Liver (tissue), 9 donors: ENCODE results near the gene MARK2. TPM values are rescaled to one million over a fixed set of nuclear protein-coding genes. Genes with fewer than 3 reads are reported as not detected.

ENCODE experiments used
- DNase-seq: peaks from one replicate; pipeline ENCODE4 v3.0.0-alpha.2; 2017; ENCODE audit warnings: low spot score
- H3K27ac ChIP-seq, 2 donors: one replicate each; pipeline ENCODE4 v1.7.0; 2013; ENCODE audit warnings: inconsistent platforms in 2 of 2, low read length in 2 of 2, control low read depth in 1 of 2, low read depth in 1 of 2, mild to moderate bottlenecking in 1 of 2
- H3K27me3 ChIP-seq, 4 donors: one replicate each; pipeline versions ENCODE4 v1.6.1 to v1.7.0; 2013; ENCODE audit warnings: low read length in 3 of 4, inconsistent platforms in 1 of 4, mild to moderate bottlenecking in 1 of 4, moderate library complexity in 1 of 4; ENCODE audit not compliant: control insufficient read depth in 4 of 4, insufficient read depth in 4 of 4
- H3K36me3 ChIP-seq, 4 donors: one replicate each; pipeline versions ENCODE4 v1.6.1 to v1.7.0; 2013; ENCODE audit warnings: low read length in 3 of 4, mild to moderate bottlenecking in 3 of 4, low read depth in 1 of 4, moderate library complexity in 1 of 4; ENCODE audit not compliant: control insufficient read depth in 4 of 4, insufficient read depth in 3 of 4
- H3K4me1 ChIP-seq, 4 donors: one replicate each; pipeline versions ENCODE4 v1.6.1 to v1.7.0; 2013; ENCODE audit warnings: low read length in 3 of 4, mild to moderate bottlenecking in 3 of 4, moderate library complexity in 1 of 4; ENCODE audit not compliant: control insufficient read depth in 4 of 4, insufficient read depth in 4 of 4
- H3K4me3 ChIP-seq, 3 donors: one replicate each; pipeline versions ENCODE4 v1.6.1 to v1.7.0; 2013; ENCODE audit warnings: low read length in 3 of 3, control low read depth in 1 of 3, low read depth in 1 of 3, mild to moderate bottlenecking in 1 of 3
- H3K9ac ChIP-seq, 2 donors: one replicate each; pipeline ENCODE4 v1.7.0; 2013; ENCODE audit warnings: low read length in 2 of 2, mild to moderate bottlenecking in 2 of 2, moderate library complexity in 2 of 2, control low read depth in 1 of 2, low read depth in 1 of 2
- H3K9me3 ChIP-seq, 4 donors: one replicate each; pipeline versions ENCODE4 v1.6.1 to v1.7.0; 2013; ENCODE audit warnings: low read length in 3 of 4; ENCODE audit not compliant: control insufficient read depth in 4 of 4
- EGR1 ChIP-seq, 2 donors: IDR thresholded peaks; 2 replicates each; pipeline ENCODE4 v1.6.1; 2016 to 2018; ENCODE audit warnings: antibody characterized with exemption in 2 of 2, low read depth in 2 of 2
- FOXA1 ChIP-seq: IDR thresholded peaks from 2 replicates; pipeline ENCODE4 v1.6.1; 2016; ENCODE audit warnings: antibody characterized with exemption
- FOXA2 ChIP-seq: IDR thresholded peaks from 2 replicates; pipeline ENCODE4 v1.6.1; 2016; ENCODE audit warnings: antibody characterized with exemption
- GABPA ChIP-seq, 2 donors: IDR thresholded peaks in 1 of 2; conservative IDR thresholded peaks in 1 of 2; 2 replicates each; pipeline ENCODE4 v1.6.1; 2016; ENCODE audit warnings: antibody characterized with exemption in 2 of 2, mild to moderate bottlenecking in 1 of 2, moderate library complexity in 1 of 2
- HNF4A ChIP-seq, 2 donors: conservative IDR thresholded peaks; 2 replicates each; pipeline ENCODE4 v1.6.1; 2016; ENCODE audit warnings: antibody characterized with exemption in 2 of 2, mild to moderate bottlenecking in 2 of 2
- JUND ChIP-seq, 2 donors: IDR thresholded peaks; 2 replicates each; pipeline ENCODE4 v1.6.1; 2016; ENCODE audit warnings: antibody characterized with exemption in 2 of 2
- NR2F2 ChIP-seq: IDR thresholded peaks from 2 replicates; pipeline ENCODE4 v1.6.1; 2016; ENCODE audit warnings: antibody characterized with exemption
- RAD21 ChIP-seq, 2 donors: IDR thresholded peaks; 2 replicates each; pipeline ENCODE4 v1.6.1; 2016; ENCODE audit warnings: antibody characterized with exemption in 2 of 2, mild to moderate bottlenecking in 2 of 2
- RXRA ChIP-seq, 2 donors: IDR thresholded peaks; 2 replicates each; pipeline ENCODE4 v1.6.1; 2017 to 2018; ENCODE audit warnings: antibody characterized with exemption in 2 of 2, mild to moderate bottlenecking in 1 of 2
- SP1 ChIP-seq: IDR thresholded peaks from 2 replicates; pipeline ENCODE4 v1.6.1; 2018; ENCODE audit warnings: antibody characterized with exemption, mild to moderate bottlenecking
- YY1 ChIP-seq: IDR thresholded peaks from 2 replicates; pipeline ENCODE4 v1.6.1; 2016; ENCODE audit warnings: antibody characterized with exemption, mild to moderate bottlenecking
- WGBS: extraction: QIAGEN DNeasy Blood & Tissue Kit; methylation state at CpG from one replicate; pipeline ENCODE4 v1.1.7; 2013; 5-methylcytosine and 5-hydroxymethylcytosine counted together
- polyA plus RNA-seq, 2 donors: library from polyadenylated mRNA; stranded (reverse) in 1 of 2; unstranded in 1 of 2; fragments of 200-250 nt in 1 of 2; fragments of >200 nt in 1 of 2; fragmentation: Nextera tagmentation in 1 of 2; extraction: Ambion mirVana in 1 of 2; gene quantifications; one replicate each; pipeline versions ENCODE4 v1.2.1 to v1.2.3, GENCODE V29; 2013 to 2015
- total RNA-seq, 2 donors: library from RNA; depleted of rRNA; stranded (reverse); fragments of >200 nt; gene quantifications; one replicate each; pipeline ENCODE4 v1.2.3, GENCODE V29; 2014
- TF ChIP-seq, protein P1 (sequence below): IDR thresholded peaks from 2 replicates; pipeline ENCODE4 v1.6.1; 2016; ENCODE audit warnings: antibody characterized with exemption, mild to moderate bottlenecking
- TF ChIP-seq, protein P2 (sequence below): fragments of 150-350 bp; IDR thresholded peaks from 2 replicates; pipeline ENCODE4 v1.5.1; 2017; ENCODE audit warnings: improper control_type of control experiment, low read depth, low read length; ENCODE audit not compliant: missing input control
- TF ChIP-seq, protein P3 (sequence below): IDR thresholded peaks from 2 replicates; pipeline ENCODE4 v1.6.1; 2016; ENCODE audit warnings: antibody characterized with exemption
- donor health status: healthy.
- donor health status: healthy.
- donor health status: healthy.
- donor health status: healthy.
- donor health status: healthy.

Gene MARK2
- total and polyA plus RNA-seq, 4 donors, result 3.4 to 11.6 (median 8.0) TPM

DNA sequence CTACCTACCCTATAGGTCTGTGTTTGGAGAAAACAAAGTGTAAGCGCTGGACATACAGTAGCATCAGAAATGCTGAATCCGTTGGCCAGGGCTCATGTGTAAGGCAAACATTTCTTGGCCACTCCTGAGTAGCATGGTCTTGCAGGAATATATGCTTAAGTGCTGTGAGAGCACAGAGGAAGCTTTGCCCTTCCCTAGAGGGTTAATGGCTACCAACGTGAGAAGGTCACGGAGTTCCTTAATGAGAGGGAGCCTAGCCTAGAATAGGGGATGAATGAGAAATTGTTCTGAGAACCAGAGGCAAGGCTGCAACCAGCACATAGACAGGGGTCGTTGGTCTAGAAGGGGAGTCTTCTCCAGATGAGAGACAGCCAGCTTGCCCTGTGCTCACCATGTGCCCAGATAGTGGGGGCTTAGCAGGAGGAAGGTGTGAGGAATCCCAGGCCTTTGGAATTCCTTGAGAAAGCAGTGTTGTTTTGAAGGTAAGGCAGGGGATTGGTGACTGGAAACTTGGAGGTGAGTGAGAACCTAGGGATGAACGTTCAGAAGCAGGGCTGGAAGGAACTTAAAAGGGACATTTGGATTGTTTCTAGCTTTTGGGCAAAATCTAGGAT lies 48.6 kb downstream of the MARK2 start:
- Histone ChIP-seq H3K4me1 (peaks cover 7 to 40% (median 30%) of the 10 kb centered on the region in 4 donors), H3K27me3 (no peaks in the 10 kb centered on the region), H3K36me3 (no peaks in the 10 kb centered on the region), H3K4me3 (no peak overlapping the region), H3K9ac (peak overlapping the region; percentile 17 to 28), H3K27ac (peak overlapping the region; percentile 86 to 93), H3K9me3 (no peaks in the 10 kb centered on the region)
- 65% methylated on average over 6 of the region's 6 CpGs for WGBS
- no peak for TF ChIP-seq YY1
- TF ChIP-seq SP1, result no peak
- TF ChIP-seq, protein P1, sequence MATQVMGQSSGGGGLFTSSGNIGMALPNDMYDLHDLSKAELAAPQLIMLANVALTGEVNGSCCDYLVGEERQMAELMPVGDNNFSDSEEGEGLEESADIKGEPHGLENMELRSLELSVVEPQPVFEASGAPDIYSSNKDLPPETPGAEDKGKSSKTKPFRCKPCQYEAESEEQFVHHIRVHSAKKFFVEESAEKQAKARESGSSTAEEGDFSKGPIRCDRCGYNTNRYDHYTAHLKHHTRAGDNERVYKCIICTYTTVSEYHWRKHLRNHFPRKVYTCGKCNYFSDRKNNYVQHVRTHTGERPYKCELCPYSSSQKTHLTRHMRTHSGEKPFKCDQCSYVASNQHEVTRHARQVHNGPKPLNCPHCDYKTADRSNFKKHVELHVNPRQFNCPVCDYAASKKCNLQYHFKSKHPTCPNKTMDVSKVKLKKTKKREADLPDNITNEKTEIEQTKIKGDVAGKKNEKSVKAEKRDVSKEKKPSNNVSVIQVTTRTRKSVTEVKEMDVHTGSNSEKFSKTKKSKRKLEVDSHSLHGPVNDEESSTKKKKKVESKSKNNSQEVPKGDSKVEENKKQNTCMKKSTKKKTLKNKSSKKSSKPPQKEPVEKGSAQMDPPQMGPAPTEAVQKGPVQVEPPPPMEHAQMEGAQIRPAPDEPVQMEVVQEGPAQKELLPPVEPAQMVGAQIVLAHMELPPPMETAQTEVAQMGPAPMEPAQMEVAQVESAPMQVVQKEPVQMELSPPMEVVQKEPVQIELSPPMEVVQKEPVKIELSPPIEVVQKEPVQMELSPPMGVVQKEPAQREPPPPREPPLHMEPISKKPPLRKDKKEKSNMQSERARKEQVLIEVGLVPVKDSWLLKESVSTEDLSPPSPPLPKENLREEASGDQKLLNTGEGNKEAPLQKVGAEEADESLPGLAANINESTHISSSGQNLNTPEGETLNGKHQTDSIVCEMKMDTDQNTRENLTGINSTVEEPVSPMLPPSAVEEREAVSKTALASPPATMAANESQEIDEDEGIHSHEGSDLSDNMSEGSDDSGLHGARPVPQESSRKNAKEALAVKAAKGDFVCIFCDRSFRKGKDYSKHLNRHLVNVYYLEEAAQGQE, result no peak
- no peak for TF ChIP-seq FOXA1
- no peak for TF ChIP-seq JUND (IDR thresholded peaks at IDR 0.05)
- TF ChIP-seq, protein P2, sequence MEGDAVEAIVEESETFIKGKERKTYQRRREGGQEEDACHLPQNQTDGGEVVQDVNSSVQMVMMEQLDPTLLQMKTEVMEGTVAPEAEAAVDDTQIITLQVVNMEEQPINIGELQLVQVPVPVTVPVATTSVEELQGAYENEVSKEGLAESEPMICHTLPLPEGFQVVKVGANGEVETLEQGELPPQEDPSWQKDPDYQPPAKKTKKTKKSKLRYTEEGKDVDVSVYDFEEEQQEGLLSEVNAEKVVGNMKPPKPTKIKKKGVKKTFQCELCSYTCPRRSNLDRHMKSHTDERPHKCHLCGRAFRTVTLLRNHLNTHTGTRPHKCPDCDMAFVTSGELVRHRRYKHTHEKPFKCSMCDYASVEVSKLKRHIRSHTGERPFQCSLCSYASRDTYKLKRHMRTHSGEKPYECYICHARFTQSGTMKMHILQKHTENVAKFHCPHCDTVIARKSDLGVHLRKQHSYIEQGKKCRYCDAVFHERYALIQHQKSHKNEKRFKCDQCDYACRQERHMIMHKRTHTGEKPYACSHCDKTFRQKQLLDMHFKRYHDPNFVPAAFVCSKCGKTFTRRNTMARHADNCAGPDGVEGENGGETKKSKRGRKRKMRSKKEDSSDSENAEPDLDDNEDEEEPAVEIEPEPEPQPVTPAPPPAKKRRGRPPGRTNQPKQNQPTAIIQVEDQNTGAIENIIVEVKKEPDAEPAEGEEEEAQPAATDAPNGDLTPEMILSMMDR, result no peak
- TF ChIP-seq HNF4A (conservative IDR thresholded peaks at IDR 0.05), result no peak
- TF ChIP-seq, protein P3, sequence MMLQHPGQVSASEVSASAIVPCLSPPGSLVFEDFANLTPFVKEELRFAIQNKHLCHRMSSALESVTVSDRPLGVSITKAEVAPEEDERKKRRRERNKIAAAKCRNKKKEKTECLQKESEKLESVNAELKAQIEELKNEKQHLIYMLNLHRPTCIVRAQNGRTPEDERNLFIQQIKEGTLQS, result no peak
- DNase-seq, result no peak

DNA sequence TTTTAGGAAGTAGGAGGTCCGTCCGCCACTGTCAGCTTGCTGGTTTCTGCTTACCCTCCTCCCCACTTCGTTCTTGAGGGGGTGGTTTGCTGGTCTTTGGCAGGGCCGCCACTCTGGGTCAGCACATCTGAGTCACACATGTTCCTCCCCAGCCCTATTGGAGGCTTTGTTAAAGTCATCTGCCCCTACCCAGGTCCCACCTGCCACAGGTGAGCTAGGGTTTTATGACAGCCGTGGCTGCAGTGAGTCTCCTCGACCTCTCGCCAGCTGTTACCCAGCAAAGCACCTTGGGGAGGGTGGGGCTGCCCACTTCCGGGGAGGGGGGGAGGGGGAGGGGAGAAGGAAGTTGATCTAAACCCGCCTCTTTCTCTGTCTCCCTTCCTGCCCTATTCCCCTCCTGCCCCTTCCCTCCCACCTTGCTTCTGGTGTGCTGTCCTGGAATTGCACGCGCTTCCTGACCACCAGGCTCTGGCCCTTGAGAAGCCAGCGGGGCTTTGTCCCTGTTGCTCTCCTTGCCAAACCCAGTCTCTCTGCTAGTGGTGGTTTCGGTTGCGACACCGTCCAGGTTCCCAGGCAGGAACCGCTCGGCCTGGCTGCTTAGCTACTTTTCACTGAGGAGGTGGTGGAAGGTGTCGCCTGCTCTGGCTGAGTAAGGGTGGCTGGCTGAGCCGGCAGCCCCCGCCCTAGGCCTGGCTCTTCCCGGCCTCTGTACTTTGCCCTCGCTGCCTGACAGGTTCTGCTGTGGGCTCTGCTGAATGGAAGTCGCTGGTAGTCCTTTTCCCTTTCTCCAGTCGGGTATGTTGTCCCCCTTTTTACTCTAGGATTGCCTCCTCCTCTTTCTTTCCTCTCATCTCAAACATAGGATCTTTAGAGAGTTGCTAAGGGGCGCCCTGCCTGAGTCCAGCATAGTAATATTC lies 49.5 kb downstream of the MARK2 start:
- Histone ChIP-seq H3K4me3 (peak overlapping the region; percentile 57 to 68 (median 65)), H3K27ac (peak overlapping the region; percentile 86 to 93), H3K4me1 (peaks cover 7 to 40% (median 30%) of the 10 kb centered on the region in 4 donors), H3K27me3 (no peaks in the 10 kb centered on the region), H3K36me3 (no peaks in the 10 kb centered on the region), H3K9ac (peak overlapping the region; percentile 54 to 86), H3K9me3 (no peaks in the 10 kb centered on the region)
- WGBS, result 10% methylated on average over 25 of the region's 25 CpGs
- DNase-seq, result peak; percentile 53
- TF ChIP-seq, protein P1, result no peak
- TF ChIP-seq RXRA (IDR thresholded peaks at IDR 0.05), result peak in 1 of 2 donors; percentile 48
- peak; percentile 75 to 76 for TF ChIP-seq HNF4A (conservative IDR thresholded peaks at IDR 0.05)
- TF ChIP-seq, protein P2, result no peak
- no peak for TF ChIP-seq FOXA1
- peak; percentile 45 to 75 for TF ChIP-seq GABPA (IDR thresholded peaks at IDR 0.05 in 1 of 2, conservative IDR thresholded peaks at IDR 0.05 in 1 of 2)
- TF ChIP-seq, protein P3, result no peak
- TF ChIP-seq RAD21 (IDR thresholded peaks at IDR 0.05), result peak in 1 of 2 donors; percentile 16
- no peak for TF ChIP-seq EGR1 (IDR thresholded peaks at IDR 0.05; ENCODE audit: low read depth in 2 of 2)
- no peak for TF ChIP-seq FOXA2
- peak; percentile 56 for TF ChIP-seq SP1
- no peak for TF ChIP-seq NR2F2
